ENCODE results near the gene LRRC8E. TPM values are rescaled to one million over a fixed set of nuclear protein-coding genes. Genes with fewer than 3 reads are reported as not detected.
A peak's percentile ranks its signal among the peaks of the same experiment; 100 is the strongest.

Gene LRRC8E
- total RNA-seq, 4 donors from 2014 or later = 0.79 to 1.5 TPM; not detected in 2

DNA sequence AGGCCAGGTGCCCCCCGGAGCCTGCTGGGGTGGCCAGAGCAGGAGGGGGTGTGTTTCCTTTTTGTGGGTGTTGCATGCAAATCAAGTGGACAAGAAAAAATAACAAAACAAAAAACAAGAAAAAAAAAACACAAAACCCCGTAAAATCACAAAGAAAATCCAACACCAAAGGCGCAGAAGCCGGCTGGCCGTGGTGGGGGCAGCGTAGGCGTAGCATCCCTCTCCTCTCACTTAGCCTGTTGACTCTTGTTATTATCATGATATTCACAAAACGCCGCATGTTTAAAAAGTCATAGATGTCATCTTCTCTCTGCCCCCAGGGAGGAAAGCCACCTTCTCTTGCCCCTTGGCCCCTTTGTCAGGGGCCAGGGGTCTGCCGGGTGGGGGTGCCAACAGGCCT is 25.3 kb downstream of the LRRC8E start:
- Histone ChIP-seq H3K4me1 (peaks cover 13 to 29% (median 22%) of the 10 kb centered on the region in 4 donors), H3K27me3 (peaks cover 48% of the 10 kb centered on the region), H3K27ac (no peak overlapping the region), H3K36me3 (peaks cover 0 to 29% (median 14%) of the 10 kb centered on the region in 4 donors), H3K4me3 (no peak overlapping the region), H3K9me3 (no peaks in the 10 kb centered on the region)
- TF ChIP-seq, protein P1, sequence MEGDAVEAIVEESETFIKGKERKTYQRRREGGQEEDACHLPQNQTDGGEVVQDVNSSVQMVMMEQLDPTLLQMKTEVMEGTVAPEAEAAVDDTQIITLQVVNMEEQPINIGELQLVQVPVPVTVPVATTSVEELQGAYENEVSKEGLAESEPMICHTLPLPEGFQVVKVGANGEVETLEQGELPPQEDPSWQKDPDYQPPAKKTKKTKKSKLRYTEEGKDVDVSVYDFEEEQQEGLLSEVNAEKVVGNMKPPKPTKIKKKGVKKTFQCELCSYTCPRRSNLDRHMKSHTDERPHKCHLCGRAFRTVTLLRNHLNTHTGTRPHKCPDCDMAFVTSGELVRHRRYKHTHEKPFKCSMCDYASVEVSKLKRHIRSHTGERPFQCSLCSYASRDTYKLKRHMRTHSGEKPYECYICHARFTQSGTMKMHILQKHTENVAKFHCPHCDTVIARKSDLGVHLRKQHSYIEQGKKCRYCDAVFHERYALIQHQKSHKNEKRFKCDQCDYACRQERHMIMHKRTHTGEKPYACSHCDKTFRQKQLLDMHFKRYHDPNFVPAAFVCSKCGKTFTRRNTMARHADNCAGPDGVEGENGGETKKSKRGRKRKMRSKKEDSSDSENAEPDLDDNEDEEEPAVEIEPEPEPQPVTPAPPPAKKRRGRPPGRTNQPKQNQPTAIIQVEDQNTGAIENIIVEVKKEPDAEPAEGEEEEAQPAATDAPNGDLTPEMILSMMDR (IDR thresholded peaks at IDR 0.05) = no peak
- no peak for TF ChIP-seq POLR2A (IDR thresholded peaks at IDR 0.05)
- no peak for TF ChIP-seq EP300 (IDR thresholded peaks at IDR 0.05; ENCODE audit: low read depth)
- no peak for TF ChIP-seq POLR2AphosphoS5 (IDR thresholded peaks at IDR 0.05)
- 89 to 91% methylated on average over 6 to 10 of the region's 10 CpGs for WGBS, 2 donors (ENCODE audit: low coverage in 1 of 2)
- DNase-seq = no peak
- in situ Hi-C loops (cut with MboI; ENCODE audit: low pct_ligation_motif_present in 1 of 4, low pct_unique_long_range_greater_than_20kb in 1 of 4, low sequenced_read_pairs in 3 of 4) (no loop called here), intact Hi-C loops (cut with DNase I; ENCODE audit: low total_unique reads) (no loop called here)

DNA sequence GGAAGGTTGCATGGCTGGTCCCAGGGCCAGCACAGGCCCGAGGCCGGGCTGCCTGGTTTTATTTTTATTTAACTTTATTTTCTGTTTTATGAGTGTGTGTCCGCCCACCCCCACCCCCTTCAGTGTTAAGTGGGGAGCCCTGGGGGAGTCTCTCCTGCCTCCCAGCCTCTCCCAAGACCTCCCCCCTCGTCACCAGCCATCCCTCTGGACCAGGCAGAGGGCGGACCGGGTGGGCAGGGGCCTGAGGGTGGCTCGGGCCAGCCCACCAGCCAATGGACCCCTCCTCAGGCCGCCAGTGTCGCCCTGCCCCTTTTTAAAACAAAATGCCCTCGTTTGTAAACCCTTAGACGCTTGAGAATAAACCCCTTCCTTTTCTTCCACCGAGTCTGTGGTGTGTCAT is 25.8 kb downstream of the LRRC8E start:
- Histone ChIP-seq H3K9me3 (no peaks in the 10 kb centered on the region), H3K4me1 (peaks cover 13 to 32% (median 23%) of the 10 kb centered on the region in 4 donors), H3K4me3 (no peak overlapping the region), H3K27me3 (peaks cover 53% of the 10 kb centered on the region), H3K27ac (no peak overlapping the region), H3K36me3 (peaks cover 0 to 29% (median 14%) of the 10 kb centered on the region in 4 donors)
- 50% methylated on average over 11 of the region's 12 CpGs; no CpG with 5 or more reads in 1 of the 2 donors for WGBS, 2 donors (ENCODE audit: low coverage in 1 of 2)
- intact Hi-C loops (cut with DNase I; ENCODE audit: low total_unique reads) = no loop called here
- TF ChIP-seq, protein P1 (IDR thresholded peaks at IDR 0.05) = no peak
- TF ChIP-seq EP300 (IDR thresholded peaks at IDR 0.05; ENCODE audit: low read depth) = no peak
- no peak for TF ChIP-seq POLR2A (IDR thresholded peaks at IDR 0.05)
- TF ChIP-seq POLR2AphosphoS5 (IDR thresholded peaks at IDR 0.05) = no peak
- peak; percentile 5 for DNase-seq
- in situ Hi-C loops (cut with MboI; ENCODE audit: low pct_ligation_motif_present in 1 of 4, low pct_unique_long_range_greater_than_20kb in 1 of 4, low sequenced_read_pairs in 3 of 4) = no loop called here

DNA sequence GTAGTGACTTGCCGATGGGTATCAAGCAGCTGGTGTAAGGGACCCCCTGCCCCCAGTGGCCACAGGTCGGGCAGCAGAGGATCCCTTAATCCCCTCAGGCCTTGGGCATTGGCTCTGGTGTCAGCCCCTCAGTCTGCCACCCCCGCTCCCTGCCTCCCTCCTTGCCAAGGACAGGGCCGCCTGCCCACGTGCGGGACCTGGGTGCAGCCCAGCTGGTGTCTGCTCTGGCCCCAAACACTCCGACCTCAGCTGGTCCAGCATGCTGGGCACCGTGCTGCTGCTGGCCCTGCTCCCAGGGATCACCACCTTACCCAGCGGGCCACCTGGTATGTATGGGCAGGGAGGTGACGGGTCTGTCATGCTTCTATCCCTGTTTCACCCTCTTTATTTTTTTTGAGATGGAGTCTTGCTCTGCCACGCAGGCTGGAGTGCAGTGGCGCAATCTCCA is 26.3 kb downstream of the LRRC8E start, which contains the start of gene TGFBR3L:
Gene TGFBR3L (plus strand): TSS at position 233 of the 448 bp plus-strand sequence.
- Histone ChIP-seq H3K27me3 (peaks cover 58% of the 10 kb centered on the region), H3K4me1 (peaks cover 15 to 37% (median 28%) of the 10 kb centered on the region in 4 donors), H3K4me3 (no peak within 1 kb of the TSS), H3K27ac (no peak within 1 kb of the TSS), H3K9me3 (no peaks in the 10 kb centered on the region), H3K36me3 (peaks cover 0 to 29% (median 14%) of the 10 kb centered on the region in 4 donors)
- intact Hi-C loops (cut with DNase I; ENCODE audit: low total_unique reads) (no loop called here), in situ Hi-C loops (cut with MboI; ENCODE audit: low pct_ligation_motif_present in 1 of 4, low pct_unique_long_range_greater_than_20kb in 1 of 4, low sequenced_read_pairs in 3 of 4) (no loop called here)
- peak; percentile 6 for TF ChIP-seq POLR2A (IDR thresholded peaks at IDR 0.05)
- peak in 1 of 3 donors; percentile 25 for TF ChIP-seq POLR2AphosphoS5 (IDR thresholded peaks at IDR 0.05)
- TF ChIP-seq, protein P1 (IDR thresholded peaks at IDR 0.05) = no peak
- 71% methylated on average over 9 of the region's 12 CpGs; no CpG with 5 or more reads in 1 of the 2 donors for WGBS, 2 donors (ENCODE audit: low coverage in 1 of 2)
- no peak for DNase-seq

DNA sequence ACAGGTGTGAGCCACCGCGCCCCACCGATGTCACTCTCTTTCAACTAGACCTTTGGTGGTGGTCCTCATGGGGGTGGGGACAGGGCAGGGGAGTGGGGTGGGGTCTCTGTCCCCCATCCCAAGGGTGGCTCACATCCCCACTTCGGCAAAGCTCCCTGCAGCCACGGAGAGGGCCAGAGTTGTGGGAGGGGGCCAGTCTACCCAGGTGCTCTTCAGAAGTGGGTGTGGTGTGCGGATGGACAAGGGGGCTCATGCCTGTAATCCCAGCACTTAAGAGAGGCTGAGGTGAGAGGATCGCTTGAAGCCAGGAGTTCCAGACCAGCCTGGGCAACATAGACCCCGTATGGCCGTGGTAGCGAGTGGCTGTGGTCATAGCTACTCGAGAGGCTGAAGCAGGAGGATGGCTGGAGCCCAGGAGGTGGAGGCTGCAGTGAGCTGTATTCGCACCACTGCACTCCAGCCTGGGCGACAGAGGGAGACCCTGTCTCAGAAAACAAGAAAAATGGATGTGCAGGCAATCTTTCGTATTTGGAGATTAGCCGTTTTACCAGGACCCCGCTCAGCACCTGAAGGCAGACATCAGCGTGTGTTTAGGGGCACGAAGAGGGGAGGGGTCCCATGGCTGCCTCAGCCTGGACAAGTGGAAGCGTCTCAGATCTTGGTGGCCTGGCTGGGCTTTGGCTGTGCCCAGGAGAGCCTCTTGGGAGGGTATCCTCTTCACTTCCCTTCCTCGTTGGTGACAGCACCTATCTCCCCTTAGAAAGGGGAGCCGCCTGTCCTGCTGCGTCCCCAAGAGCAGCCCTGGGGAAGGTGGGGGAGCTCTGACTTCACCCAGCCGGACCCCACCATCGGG is 27.2 kb downstream of the LRRC8E start:
- in situ Hi-C loops (cut with MboI; ENCODE audit: low pct_ligation_motif_present in 1 of 4, low pct_unique_long_range_greater_than_20kb in 1 of 4, low sequenced_read_pairs in 3 of 4) = no loop called here
- Histone ChIP-seq H3K4me3 (peak overlapping the region in 2 of 4 donors; percentile 33 to 41), H3K4me1 (peaks cover 18 to 41% (median 31%) of the 10 kb centered on the region in 4 donors), H3K27me3 (peaks cover 59% of the 10 kb centered on the region), H3K9me3 (no peaks in the 10 kb centered on the region), H3K27ac (no peak overlapping the region), H3K36me3 (peaks cover 0 to 24% (median 12%) of the 10 kb centered on the region in 4 donors)
- intact Hi-C loops (cut with DNase I; ENCODE audit: low total_unique reads) = no loop called here
- WGBS, 2 donors (ENCODE audit: low coverage in 1 of 2) = 42% methylated on average over 23 of the region's 24 CpGs; no CpG with 5 or more reads in 1 of the 2 donors
- TF ChIP-seq POLR2AphosphoS5 (IDR thresholded peaks at IDR 0.05) = no peak
- TF ChIP-seq, protein P1 (IDR thresholded peaks at IDR 0.05) = no peak
- TF ChIP-seq EP300 (IDR thresholded peaks at IDR 0.05; ENCODE audit: low read depth) = no peak
- no peak for TF ChIP-seq POLR2A (IDR thresholded peaks at IDR 0.05)
- DNase-seq = no peak
